WERI-Rb-1 (cell line): ENCODE data around the gene ARL6IP6.
A peak's percentile ranks its signal among the peaks of the same experiment; 100 is the strongest.
"Not testable (repeated sequence)": the region's sequence is repeated elsewhere in the genome, so short reads cannot be mapped to it uniquely, and the experiment has no call there.

Source experiments
- DNase-seq: peaks from one replicate; pipeline ENCODE4 v3.0.0-alpha.2; 2020
- H3K27ac ChIP-seq: fragments of 250-450 bp; sonication (Bioruptor Pico); 2 replicates; pipeline ENCODE4 v1.5.1; 2020; ENCODE audit warnings: mild to moderate bottlenecking, moderate library complexity
- H3K27me3 ChIP-seq: fragments of 250-450 bp; sonication (Bioruptor Pico); 2 replicates; pipeline ENCODE4 v1.5.1; 2021; ENCODE audit warnings: mild to moderate bottlenecking, low read depth, moderate library complexity; ENCODE audit not compliant: insufficient read depth, severe bottlenecking
- H3K36me3 ChIP-seq: fragments of 250-450 bp; sonication (Bioruptor Pico); 2 replicates; pipeline ENCODE4 v1.5.1; 2020; ENCODE audit warnings: mild to moderate bottlenecking, moderate library complexity
- H3K4me3 ChIP-seq: 2 replicates; pipeline ENCODE4 v1.5.1; 2011; ENCODE audit warnings: low read depth, mild to moderate bottlenecking, control low read depth, low read length
- H3K9me3 ChIP-seq: fragments of 250-450 bp; sonication (Bioruptor Pico); 2 replicates; pipeline ENCODE4 v1.5.1; 2021; ENCODE audit warnings: mild to moderate bottlenecking, moderate library complexity; ENCODE audit not compliant: severe bottlenecking
- CTCF ChIP-seq: IDR thresholded peaks from 2 replicates; pipeline ENCODE4 v1.5.1; 2011; ENCODE audit warnings: low read depth, mild to moderate bottlenecking, control low read depth, inconsistent platforms, low read length

Gene ARL6IP6

GRCh38 chr2:152755029-152755428 lies 36.6 kb downstream of the ARL6IP6 start:
- TF ChIP-seq CTCF: peak; percentile 55
- no peak for DNase-seq
- no peaks in the 10 kb centered on the region for H3K27me3 ChIP-seq

GRCh38 chr2:152759290-152760072 lies 41.1 kb downstream of the ARL6IP6 start:
- no peaks in the 10 kb centered on the region for H3K9me3 ChIP-seq
- H3K27me3 ChIP-seq: no peaks in the 10 kb centered on the region
- TF ChIP-seq CTCF: no peak
- H3K4me3 ChIP-seq: no peak overlapping the region
- DNase-seq: no peak
- H3K27ac ChIP-seq: no peak overlapping the region
- H3K36me3 ChIP-seq: peaks cover 6% of the 10 kb centered on the region; the same call in 1 of the 2 replicates

More at GRCh38 chr2:152755029-152755428, 36.6 kb downstream of the ARL6IP6 start:
- Histone ChIP-seq H3K9me3 (no peaks in the 10 kb centered on the region), H3K27ac (no peak overlapping the region), H3K36me3 (peaks cover 9% of the 10 kb centered on the region), H3K4me3 (no peak overlapping the region)

GRCh38 chr2:152761214-152761613 lies 42.8 kb downstream of the ARL6IP6 start:
- no peaks in the 10 kb centered on the region for H3K9me3 ChIP-seq
- no peak for TF ChIP-seq CTCF
- H3K27me3 ChIP-seq: no peaks in the 10 kb centered on the region
- H3K27ac ChIP-seq: no peak overlapping the region
- peaks cover 6% of the 10 kb centered on the region; the same call in 1 of the 2 replicates for H3K36me3 ChIP-seq
- DNase-seq: no peak
- no peak overlapping the region for H3K4me3 ChIP-seq

GRCh38 chr2:152762202-152762601 lies 43.8 kb downstream of the ARL6IP6 start:
- no peaks in the 10 kb centered on the region for H3K9me3 ChIP-seq
- TF ChIP-seq CTCF: no peak
- H3K36me3 ChIP-seq: peaks cover 6% of the 10 kb centered on the region; the same call in 1 of the 2 replicates
- H3K27me3 ChIP-seq: no peaks in the 10 kb centered on the region
- H3K27ac ChIP-seq: no peak overlapping the region
- no peak for DNase-seq
- H3K4me3 ChIP-seq: no peak overlapping the region

GRCh38 chr2:152763208-152763607 lies 44.8 kb downstream of the ARL6IP6 start:
- H3K9me3 ChIP-seq, DNase-seq, H3K36me3 ChIP-seq, H3K27ac ChIP-seq, H3K4me3 ChIP-seq, H3K27me3 ChIP-seq: not testable (repeated sequence)

- H3K36me3 ChIP-seq: peaks cover 6% of the 10 kb centered on the region; the same call in 1 of the 2 replicates
Observed at GRCh38 chr2:152763651-152764050, 45.2 kb downstream of the ARL6IP6 start.

More at GRCh38 chr2:152763651-152764050, 45.2 kb downstream of the ARL6IP6 start:
- no peak for DNase-seq
- Histone ChIP-seq H3K27me3 (no peaks in the 10 kb centered on the region), H3K4me3 (no peak overlapping the region), H3K27ac (no peak overlapping the region), H3K9me3 (no peaks in the 10 kb centered on the region)
- no peak for TF ChIP-seq CTCF
